DLD1 (cell line): ENCODE measurements around the gene SPTBN2.

Source experiments
- in situ Hi-C: cut with HindIII; loops from 2 replicates; pipeline ENCODE4 v1.10.0; 2017; ENCODE audit warnings: low sequenced_read_pairs

SPTBN2 gene

GRCh38 chr11:66705587-66706335 lies 23.3 kb downstream of the SPTBN2 start:
- in situ Hi-C loops = no loop called here

DNA sequence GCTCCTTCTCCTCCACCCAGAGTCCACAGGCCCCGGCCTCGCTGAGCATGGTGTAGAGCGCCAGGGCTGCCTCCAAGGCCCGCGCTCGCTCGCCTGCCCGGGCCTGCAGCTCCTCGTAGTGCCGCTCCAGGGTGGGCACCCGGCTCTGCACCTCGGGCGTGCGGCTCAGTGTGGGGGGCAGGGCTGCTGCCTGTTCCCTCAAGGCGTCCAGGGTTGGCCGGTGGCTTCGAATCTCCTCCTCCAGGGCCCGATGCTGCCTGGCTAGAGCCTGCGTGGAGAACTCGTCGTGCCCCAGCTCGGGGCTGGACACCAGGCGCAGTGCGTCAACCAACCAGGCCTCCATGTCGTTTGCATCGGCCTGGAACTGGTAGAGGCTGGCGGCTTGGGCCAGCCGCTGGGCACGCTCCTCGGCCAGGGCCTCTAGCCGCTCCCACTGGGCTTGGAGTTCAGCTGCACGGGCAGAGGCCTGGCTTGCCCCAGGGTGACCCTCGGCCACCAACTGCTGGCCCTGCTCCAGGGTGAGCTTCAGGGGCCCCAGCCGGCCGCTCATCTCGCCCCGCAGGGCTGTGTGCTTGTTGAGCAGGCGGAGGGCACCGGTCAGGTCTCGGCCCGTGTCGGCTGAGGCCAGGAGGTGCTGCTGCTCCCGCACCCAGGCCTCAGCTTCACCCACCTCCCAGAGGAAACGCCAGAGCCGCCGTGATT lies 24.2 kb downstream of the SPTBN2 start:
- in situ Hi-C loops = no loop called here

DNA sequence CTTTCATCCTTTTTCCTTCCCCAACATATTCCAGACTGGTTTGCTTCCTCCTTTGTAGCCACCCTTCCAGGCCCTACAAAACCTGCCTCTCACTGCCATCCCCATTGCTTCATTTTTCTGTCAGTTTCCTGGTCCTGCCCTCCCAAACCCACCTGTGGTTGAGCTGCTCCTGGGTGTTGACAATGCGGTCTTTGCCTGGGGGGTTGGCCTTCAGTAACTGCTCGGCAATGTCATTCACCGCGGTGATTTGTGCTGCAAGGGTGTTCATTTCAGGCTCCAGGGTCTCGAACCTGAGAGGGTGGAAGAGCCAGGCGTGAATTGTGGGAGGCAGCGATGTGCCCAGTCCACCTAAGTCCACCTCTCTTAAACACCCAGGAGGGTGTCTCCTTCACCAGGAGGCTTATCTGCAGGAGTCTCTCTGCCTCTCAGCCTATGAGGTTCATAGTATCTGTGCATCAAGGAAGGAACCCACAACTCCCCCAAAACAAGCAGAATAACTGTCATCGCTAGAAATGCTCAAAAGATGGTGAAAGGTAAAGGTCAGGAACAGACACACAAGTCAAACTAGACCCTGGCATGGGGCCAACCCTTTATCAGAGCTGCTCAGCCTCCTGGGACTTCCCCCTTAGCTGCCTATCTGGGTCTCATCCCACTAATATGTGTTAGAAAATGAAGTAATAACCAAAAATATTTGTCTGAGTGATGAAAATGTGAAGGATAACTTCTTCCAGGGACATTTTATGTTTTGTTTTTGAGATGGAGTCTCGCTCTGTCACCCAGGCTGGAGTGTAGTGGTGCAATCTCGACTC lies 27.4 kb downstream of the SPTBN2 start:
- in situ Hi-C loops = no loop called here

DNA sequence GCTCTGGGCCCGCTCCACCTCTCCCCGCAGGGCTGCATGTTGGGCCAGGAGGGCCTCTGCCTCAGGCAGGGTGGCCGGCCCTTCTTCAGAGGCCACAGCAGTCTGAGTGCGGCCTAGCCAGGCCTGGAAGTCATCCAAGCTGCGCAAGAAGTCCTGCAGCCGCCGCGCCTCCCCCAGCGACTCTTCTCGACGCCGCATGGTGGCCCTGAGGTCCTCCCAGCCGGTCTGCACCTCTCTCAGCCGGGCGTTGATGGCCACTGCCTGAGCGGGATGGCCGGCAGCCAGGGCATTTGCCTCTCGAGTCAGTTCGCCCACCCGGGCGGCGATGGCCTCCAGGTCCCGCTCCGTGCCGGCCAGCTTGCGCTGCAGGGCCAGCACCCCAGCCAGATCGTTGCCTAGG lies 28.3 kb downstream of the SPTBN2 start:
- in situ Hi-C loops = no loop called here

DNA sequence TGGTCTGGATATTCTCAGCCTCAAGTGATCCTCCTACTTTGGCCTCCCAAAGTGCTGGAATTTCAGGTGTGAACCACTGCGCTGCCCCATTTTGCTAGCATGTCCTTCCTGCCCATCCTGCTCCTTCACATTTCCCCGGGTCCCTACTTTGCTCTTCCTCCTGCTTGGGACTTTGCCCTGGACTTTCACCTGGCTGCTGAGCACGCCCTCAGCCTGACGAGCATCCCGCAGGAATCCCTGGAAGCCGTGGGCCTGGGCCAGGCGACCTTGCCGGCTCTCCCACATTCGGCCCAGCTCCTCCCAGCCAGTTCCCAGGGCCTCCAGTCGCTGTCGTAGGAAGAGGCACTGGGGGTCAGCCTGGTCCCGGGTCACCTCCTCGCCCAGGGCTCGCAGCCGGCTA lies 28.7 kb downstream of the SPTBN2 start:
- in situ Hi-C loops = no loop called here

- in situ Hi-C loops = no loop called here
Measured at GRCh38 chr11:66698491-66698890, 30.5 kb downstream of the SPTBN2 start.

- in situ Hi-C loops = no loop called here
Measured at GRCh38 chr11:66697988-66698387, 31.0 kb downstream of the SPTBN2 start.

- in situ Hi-C loops = no loop called here
Measured at GRCh38 chr11:66696146-66696545, 32.9 kb downstream of the SPTBN2 start.

- in situ Hi-C loops = no loop called here
Measured at GRCh38 chr11:66694732-66695207, 34.2 kb downstream of the SPTBN2 start.

- in situ Hi-C loops = no loop called here
Measured at GRCh38 chr11:66694056-66694410, 35.0 kb downstream of the SPTBN2 start.

GRCh38 chr11:66693356-66694055 lies 35.5 kb downstream of the SPTBN2 start:
- in situ Hi-C loops = no loop called here

DNA sequence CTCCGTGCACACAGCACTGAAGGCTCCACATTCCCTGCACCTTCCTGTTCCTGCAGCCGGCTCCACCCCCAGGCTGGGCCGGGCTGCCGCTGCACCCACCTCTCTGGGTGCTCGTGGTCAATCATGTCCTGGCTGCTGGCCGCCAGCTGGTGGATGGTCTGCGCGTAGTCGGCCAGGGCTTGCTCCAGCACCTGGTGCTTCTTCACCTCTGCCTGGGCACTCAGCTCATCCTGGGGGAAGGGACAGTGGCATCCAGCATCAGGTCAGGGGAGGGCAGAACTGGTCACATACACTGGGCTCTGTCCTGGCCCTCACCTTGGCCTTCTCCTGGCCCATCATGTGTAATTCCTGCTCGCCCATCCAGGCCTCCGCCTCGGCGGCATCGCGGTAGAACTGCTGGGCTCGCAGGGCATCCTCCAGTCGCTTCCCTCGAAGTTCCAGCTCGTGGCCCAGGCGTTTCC lies 36.1 kb downstream of the SPTBN2 start:
- in situ Hi-C loops = no loop called here

DNA sequence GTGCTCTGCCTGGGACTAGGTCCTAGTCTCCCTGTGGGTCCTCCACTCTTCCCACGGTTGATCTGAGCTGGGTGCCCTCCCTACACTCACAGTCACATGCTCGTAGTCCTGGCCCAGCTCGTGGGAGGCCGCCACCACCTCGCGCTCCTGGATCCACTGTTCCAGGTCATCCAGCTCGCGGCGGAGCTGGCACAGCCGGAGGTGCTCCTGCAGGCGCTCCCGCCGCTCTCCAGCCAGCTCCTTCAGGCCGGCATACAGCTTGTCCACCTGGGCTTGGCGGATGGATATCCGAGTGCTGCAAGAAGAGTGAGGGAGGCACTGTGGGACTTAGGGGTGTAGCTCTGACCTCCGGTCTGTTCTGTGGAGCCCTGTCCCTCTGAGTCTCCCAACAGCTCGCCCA lies 36.6 kb downstream of the SPTBN2 start:
- in situ Hi-C loops = no loop called here

- in situ Hi-C loops = no loop called here
Measured at GRCh38 chr11:66691311-66691980, 37.6 kb downstream of the SPTBN2 start.

DNA sequence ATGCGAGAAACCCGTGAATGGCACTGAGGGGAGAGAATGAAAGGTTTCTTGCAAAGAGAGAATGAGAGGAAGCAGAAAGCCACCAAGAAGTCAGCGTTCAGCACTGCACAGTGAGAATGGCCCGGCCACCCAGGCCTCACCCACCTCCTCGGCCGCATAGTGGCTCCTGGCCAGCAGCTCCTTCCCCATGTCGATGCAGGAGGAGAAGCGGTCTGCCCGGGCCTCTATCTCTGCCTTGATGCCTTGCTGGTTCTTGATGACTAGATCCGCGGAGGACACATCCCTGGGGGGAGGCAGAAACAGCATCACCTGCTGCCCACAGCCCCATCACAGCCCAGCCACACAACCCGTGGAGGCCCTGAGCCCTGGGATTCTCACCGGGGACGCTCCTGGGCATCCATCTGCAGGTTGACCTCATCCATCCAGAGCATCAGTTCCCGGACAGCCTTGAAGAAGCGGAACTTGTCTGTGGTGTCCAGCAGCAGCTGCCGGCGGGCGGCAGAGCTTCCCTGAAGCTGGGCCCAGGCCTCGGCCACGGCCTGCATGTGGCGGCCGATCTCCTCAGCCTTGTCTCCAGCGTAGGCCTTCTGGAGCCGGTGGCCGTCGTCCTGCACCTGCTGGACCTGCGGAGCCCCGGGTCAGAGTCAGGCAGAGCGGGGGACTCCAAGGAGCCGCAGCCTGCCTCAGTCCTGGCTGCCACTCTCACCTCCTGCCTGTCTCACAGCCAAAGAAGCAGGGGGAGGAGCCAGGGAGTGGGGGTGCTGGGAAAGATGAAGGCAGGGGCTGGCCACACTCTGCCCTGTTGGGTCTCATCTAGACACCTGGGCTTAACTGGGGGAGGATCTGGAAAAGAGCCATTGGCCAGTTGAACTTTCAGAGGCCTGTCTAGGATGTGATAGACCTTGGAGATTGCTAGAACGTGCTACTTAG lies 39.1 kb downstream of the SPTBN2 start:
- in situ Hi-C loops = no loop called here

DNA sequence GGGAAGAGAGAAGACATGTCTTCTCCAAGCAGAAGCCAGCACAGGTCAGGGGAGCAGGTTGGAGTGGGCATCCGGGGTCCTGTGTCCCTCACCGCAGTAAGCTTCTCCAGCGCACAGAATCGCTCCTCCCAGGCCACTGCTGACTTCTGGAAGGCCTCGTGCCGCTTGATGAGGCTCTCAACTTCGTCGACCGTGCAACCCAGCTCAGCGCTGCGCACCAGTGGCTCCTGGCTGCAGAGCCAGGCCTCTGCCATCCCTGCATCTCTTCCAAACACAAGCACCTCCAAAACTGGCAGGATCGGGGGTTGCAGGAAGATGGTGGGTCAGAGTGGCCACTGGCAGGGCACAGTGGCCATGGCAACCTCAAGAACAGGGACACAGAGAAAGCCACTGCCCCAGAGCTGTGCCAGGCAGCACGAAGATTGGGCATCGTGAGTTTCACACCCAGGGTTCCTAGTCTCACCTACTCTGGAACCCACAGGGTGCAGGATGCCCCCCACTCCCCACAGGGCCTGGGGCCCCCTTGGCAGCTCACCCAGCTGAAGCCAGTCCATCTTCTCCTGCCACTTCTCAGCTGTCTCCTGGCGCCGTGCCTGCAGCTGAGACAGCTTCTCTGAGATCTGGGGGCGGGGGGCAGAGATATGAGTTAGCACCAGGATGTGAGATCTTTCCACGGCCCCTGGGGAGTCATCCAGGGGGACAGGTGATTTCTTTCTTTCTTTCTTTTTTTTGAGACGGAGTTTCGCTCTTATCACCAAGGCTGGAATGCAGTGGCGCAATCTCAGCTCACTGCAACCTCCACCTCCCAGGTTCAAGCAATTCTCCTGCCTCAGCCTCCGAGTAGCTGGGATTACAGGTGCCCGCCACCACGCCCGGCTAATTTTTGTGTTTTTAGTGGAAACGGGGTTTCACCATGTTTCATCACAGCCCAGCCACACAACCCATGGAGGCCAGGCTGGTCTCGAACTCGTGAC lies 40.2 kb downstream of the SPTBN2 start:
- in situ Hi-C loops = no loop called here

DNA sequence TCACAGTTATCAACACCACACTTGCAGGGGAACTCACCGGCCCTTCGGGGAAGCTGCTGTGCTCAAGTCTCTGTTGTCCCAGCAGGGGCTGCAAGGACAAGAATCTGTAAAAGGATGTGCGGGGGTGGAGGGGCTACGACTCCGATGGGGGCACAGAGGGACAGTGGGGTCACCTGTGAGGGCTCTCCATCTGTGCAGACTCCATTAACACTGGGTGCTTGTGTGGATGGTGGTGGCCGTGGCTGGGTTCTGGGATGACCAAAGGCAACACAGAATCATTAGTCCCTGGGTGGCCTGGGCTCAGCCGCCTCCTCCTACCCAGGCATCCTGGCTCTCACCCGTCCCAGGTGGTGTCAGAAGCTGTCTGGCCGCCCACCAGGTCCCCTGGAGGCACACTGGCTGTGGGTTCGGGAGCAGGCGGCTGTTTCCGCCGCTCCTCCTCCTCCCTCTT lies 41.2 kb downstream of the SPTBN2 start:
- in situ Hi-C loops = no loop called here
